ENCODE measurements around the gene SEC14L6. TPM values are rescaled to one million over a fixed set of nuclear protein-coding genes. Genes with fewer than 3 reads are reported as not detected.

The SEC14L6 gene
- total and polyA plus RNA-seq, 9 of the 15 experiments (the other 6 are each of a cell fraction or from before 2014, with no cell fraction given): 0.29 to 6.1 (median 1.9) TPM

- TF ChIP-seq MCM7 (IDR thresholded peaks at IDR 0.05): no peak
- TF ChIP-seq RFX7 (CRISPR knock-in tag; IDR thresholded peaks at IDR 0.05): no peak
- no peak for TF ChIP-seq ZNF507 (tag; conservative IDR thresholded peaks at IDR 0.05)
- no peak for TF ChIP-seq YBX1 (IDR thresholded peaks at IDR 0.05)
- no peak for TF ChIP-seq KLF6 (CRISPR knock-in tag; IDR thresholded peaks at IDR 0.05; ENCODE audit: borderline replicate concordance)
- TF ChIP-seq CHD7 (IDR thresholded peaks at IDR 0.05; ENCODE audit: low read depth, low read length): no peak
- TF ChIP-seq CEBPZ (IDR thresholded peaks at IDR 0.05; ENCODE audit: borderline replicate concordance, low read depth, low read length): no peak
- no peak for TF ChIP-seq KAT8 (IDR thresholded peaks at IDR 0.05; ENCODE audit: low read depth)
- TF ChIP-seq PURB (CRISPR knock-in tag; IDR thresholded peaks at IDR 0.05; ENCODE audit: low read depth): no peak
- peak; percentile 80 for TF ChIP-seq POLR2G (IDR thresholded peaks at IDR 0.05; ENCODE audit: low read depth, low read length)
- no peak for TF ChIP-seq MEF2D (tag; conservative IDR thresholded peaks at IDR 0.05; ENCODE audit: low read depth)
- TF ChIP-seq DACH1 (IDR thresholded peaks at IDR 0.05; ENCODE audit: partially characterized antibody): peak; percentile 90
- TF ChIP-seq CHD1 (IDR thresholded peaks at IDR 0.05; ENCODE audit: low read length): no peak
- TF ChIP-seq KLF13 (tag; IDR thresholded peaks at IDR 0.05; ENCODE audit: borderline replicate concordance, low read depth): no peak
These were observed 45.2 kb upstream of the SEC14L6 start, which contains the start of gene PES1 (continued) for GRCh38 chr22:30591588-30592359.
